GM12801 (cell line): ENCODE measurements around the gene SMAD1.

ENCODE experiments used
- CTCF ChIP-seq: IDR thresholded peaks from one replicate; pipeline ENCODE4 v1.5.1; 2011; ENCODE audit warnings: control low read depth; ENCODE audit not compliant: insufficient read length; ENCODE audit errors: extremely low read depth

SMAD1 gene

GRCh38 chr4:145546175-145546915, 64.7 kb downstream of the SMAD1 start:
- no peak for TF ChIP-seq CTCF

GRCh38 chr4:145551660-145552059, 70.0 kb downstream of the SMAD1 start:
- TF ChIP-seq CTCF, result no peak

- no peak for TF ChIP-seq CTCF
These were observed 70.6 kb downstream of the SMAD1 start for GRCh38 chr4:145552181-145552822.

- no peak for TF ChIP-seq CTCF
These were observed 71.7 kb downstream of the SMAD1 start for GRCh38 chr4:145553375-145553774.

GRCh38 chr4:145554691-145555090, 73.0 kb downstream of the SMAD1 start:
- no peak for TF ChIP-seq CTCF

GRCh38 chr4:145557720-145558119, 76.1 kb downstream of the SMAD1 start:
- peak; percentile 76 for TF ChIP-seq CTCF

- TF ChIP-seq CTCF, result no peak
These were observed 81.8 kb downstream of the SMAD1 start for GRCh38 chr4:145563293-145563985.
